Sigmoid colon (tissue), 7 donors: ENCODE data around the gene TADA3. TPM values are rescaled to one million over a fixed set of nuclear protein-coding genes. Genes with fewer than 3 reads are reported as not detected.

ENCODE experiments used
- DNase-seq: peaks from one replicate; pipeline ENCODE4 v3.0.0-alpha.2; 2019
- H3K27ac ChIP-seq, 4 donors: fragments of 200-600 bp; sonication (generic); one replicate each; pipeline ENCODE4 v1.5.1; 2016 to 2019; ENCODE audit warnings: mild to moderate bottlenecking in 1 of 4
- H3K27me3 ChIP-seq, 3 donors: fragments of 200-600 bp; sonication (generic); one replicate each; pipeline ENCODE4 v1.5.1; 2019; ENCODE audit warnings: mild to moderate bottlenecking in 1 of 3
- H3K36me3 ChIP-seq, 4 donors: fragments of 200-600 bp; sonication (generic); one replicate each; pipeline ENCODE4 v1.5.1; 2016 to 2019
- H3K4me1 ChIP-seq, 4 donors: fragments of 200-600 bp; sonication (generic); one replicate each; pipeline ENCODE4 v1.5.1; 2017 to 2019
- H3K4me3 ChIP-seq, 4 donors: fragments of 200-600 bp; sonication (generic); one replicate each; pipeline ENCODE4 v1.5.1; 2017 to 2019; ENCODE audit warnings: mild to moderate bottlenecking in 2 of 4, moderate library complexity in 1 of 4
- H3K9me3 ChIP-seq, 4 donors: fragments of 200-600 bp in 3 of 4; sonication (generic) in 3 of 4; one replicate each; pipeline versions ENCODE4 v1.5.1 to v1.6.1; 2013 to 2019
- CTCF ChIP-seq, 4 experiments: fragments of 450-650 bp in 3 of 4; fragments of 200-600 bp in 1 of 4; IDR thresholded peaks; one replicate each; pipeline ENCODE4 v1.5.1; 2016 to 2019; ENCODE audit warnings: antibody characterized with exemption in 4 of 4, mild to moderate bottlenecking in 3 of 4, moderate library complexity in 2 of 4
- EP300 ChIP-seq, 4 donors: sonication (generic); formaldehyde crosslinking; IDR thresholded peaks; one replicate each; pipeline ENCODE4 v1.6.1; 2017; ENCODE audit warnings: antibody characterized with exemption in 4 of 4
- POLR2A ChIP-seq, 2 donors: fragments of 450-650 bp; IDR thresholded peaks; one replicate each; pipeline ENCODE4 v1.6.1; 2016; ENCODE audit warnings: antibody characterized with exemption in 2 of 2, mild to moderate bottlenecking in 2 of 2, moderate library complexity in 2 of 2
- POLR2AphosphoS5 ChIP-seq, 4 donors: sonication (generic); formaldehyde crosslinking; IDR thresholded peaks; one replicate each; pipeline ENCODE4 v1.6.1; 2017; ENCODE audit warnings: antibody characterized with exemption in 4 of 4
- WGBS, 2 donors: extraction: QIAGEN DNeasy Blood & Tissue Kit; methylation state at CpG; one replicate each; pipeline ENCODE4 v1.1.7; 2013; 5-methylcytosine and 5-hydroxymethylcytosine counted together
- intact Hi-C: fragments of 100-400 bp; cut with DNase I; formaldehyde crosslinking; loops from one replicate; pipeline ENCODE4 v1.15.1; 2023
- polyA plus RNA-seq, 3 donors: library from polyadenylated mRNA; stranded (reverse); fragments of 200-250 nt; gene quantifications; one replicate each; pipeline ENCODE4 v1.2.3, GENCODE V29; 2013
- total RNA-seq, 4 donors: library from RNA; depleted of rRNA; stranded (reverse); fragments of >200 nt; gene quantifications; one replicate each; pipeline ENCODE4 v1.1.0, GENCODE V29; 2016
- donor health status: healthy with polysubstance abuse.
- donor health status: Bipolar disorder and iron deficiency.
- donor health status: healthy.

TADA3 gene
- total and polyA plus RNA-seq, 7 donors = 52.2 to 87.1 (median 72.4) TPM

DNA sequence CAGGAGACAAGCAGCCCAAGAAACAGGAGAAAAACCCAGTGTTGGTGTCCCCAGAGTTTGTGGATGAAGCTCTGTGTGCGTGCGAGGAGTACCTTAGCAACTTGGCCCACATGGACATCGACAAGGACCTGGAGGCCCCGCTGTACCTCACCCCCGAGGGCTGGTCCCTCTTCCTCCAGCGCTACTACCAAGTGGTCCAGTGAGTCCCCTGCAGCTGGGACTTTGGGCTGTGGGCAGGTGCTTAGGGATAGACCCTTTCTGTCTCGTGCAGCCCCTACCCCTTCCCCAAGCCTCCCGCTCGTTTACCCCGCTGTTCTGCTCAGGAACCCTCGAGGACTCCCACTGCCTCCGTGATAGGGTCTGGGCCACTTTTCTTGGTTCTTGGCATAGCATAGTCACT, 28.3 kb upstream of the TADA3 start:
- Histone ChIP-seq H3K9me3 (no peaks in the 10 kb centered on the region), H3K36me3 (peaks cover 0 to 18% (median 0%) of the 10 kb centered on the region in 4 donors), H3K4me3 (no peak overlapping the region), H3K27ac (no peak overlapping the region), H3K4me1 (no peaks in the 10 kb centered on the region), H3K27me3 (no peaks in the 10 kb centered on the region)
- no peak for DNase-seq
- intact Hi-C loops = no loop called here
- WGBS, 2 donors = 93 to 94% methylated on average over 12 of the region's 12 CpGs
- no peak for TF ChIP-seq POLR2A (IDR thresholded peaks at IDR 0.05)
- no peak for TF ChIP-seq POLR2AphosphoS5 (IDR thresholded peaks at IDR 0.05)

DNA sequence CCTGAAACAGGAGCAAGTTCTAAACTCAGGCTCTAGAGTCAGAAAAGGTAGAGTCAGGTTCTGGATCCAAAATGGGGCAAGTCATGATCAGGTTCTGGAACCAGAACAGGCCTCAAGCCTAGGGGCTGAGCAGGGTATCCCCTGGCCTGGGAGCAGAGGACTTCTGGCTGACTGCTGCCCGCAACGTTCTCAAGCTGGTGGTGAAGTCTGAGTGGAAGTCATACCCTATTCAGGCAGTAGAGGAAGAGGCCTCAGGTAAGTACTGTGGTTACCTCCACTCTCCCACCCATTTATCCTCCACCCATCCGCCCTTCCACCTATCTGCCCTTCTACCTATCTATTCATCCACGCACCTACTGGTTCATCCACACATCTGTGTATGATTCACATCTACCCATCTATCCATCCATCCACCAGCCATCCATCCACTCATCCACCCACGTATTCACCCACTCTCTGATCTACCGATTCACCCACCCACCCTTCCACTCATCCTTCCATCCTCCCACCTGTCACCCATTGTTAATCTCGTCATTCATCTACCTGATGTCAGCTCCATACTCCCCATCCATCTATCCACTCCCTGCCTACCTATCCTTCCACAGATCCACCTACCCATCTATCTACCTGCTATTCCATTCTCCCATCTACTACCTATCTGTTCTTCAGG, 26.5 kb upstream of the TADA3 start:
- no peak for DNase-seq
- H3K4me3 ChIP-seq = no peak overlapping the region
- H3K9me3 ChIP-seq = no peaks in the 10 kb centered on the region
- no peaks in the 10 kb centered on the region for H3K27me3 ChIP-seq
- peaks cover 0 to 20% (median 0%) of the 10 kb centered on the region in 4 donors for H3K36me3 ChIP-seq
- no peaks in the 10 kb centered on the region for H3K4me1 ChIP-seq
- H3K27ac ChIP-seq = no peak overlapping the region
- 82 to 83% methylated on average over 7 of the region's 7 CpGs for WGBS, 2 donors
- TF ChIP-seq POLR2AphosphoS5 (IDR thresholded peaks at IDR 0.05) = no peak
- TF ChIP-seq POLR2A (IDR thresholded peaks at IDR 0.05) = no peak
- TF ChIP-seq CTCF (IDR thresholded peaks at IDR 0.05) = no peak
- TF ChIP-seq EP300 (IDR thresholded peaks at IDR 0.05) = no peak
- intact Hi-C loops = no loop called here

GRCh38 chr3:9817436-9817835, 25.2 kb upstream of the TADA3 start:
- no peak for TF ChIP-seq EP300 (IDR thresholded peaks at IDR 0.05)
- TF ChIP-seq POLR2AphosphoS5 (IDR thresholded peaks at IDR 0.05) = no peak
- no peak for TF ChIP-seq POLR2A (IDR thresholded peaks at IDR 0.05)
- no peak for TF ChIP-seq CTCF (IDR thresholded peaks at IDR 0.05)
- no peaks in the 10 kb centered on the region for H3K9me3 ChIP-seq
- DNase-seq = no peak
- no peaks in the 10 kb centered on the region for H3K4me1 ChIP-seq
- WGBS, 2 donors = 93 to 94% methylated on average over 6 of the region's 6 CpGs
- peaks cover 0 to 33% (median 0%) of the 10 kb centered on the region in 4 donors for H3K36me3 ChIP-seq
- intact Hi-C loops = no loop called here
- H3K27ac ChIP-seq = no peak overlapping the region
- no peaks in the 10 kb centered on the region for H3K27me3 ChIP-seq
- no peak overlapping the region for H3K4me3 ChIP-seq

DNA sequence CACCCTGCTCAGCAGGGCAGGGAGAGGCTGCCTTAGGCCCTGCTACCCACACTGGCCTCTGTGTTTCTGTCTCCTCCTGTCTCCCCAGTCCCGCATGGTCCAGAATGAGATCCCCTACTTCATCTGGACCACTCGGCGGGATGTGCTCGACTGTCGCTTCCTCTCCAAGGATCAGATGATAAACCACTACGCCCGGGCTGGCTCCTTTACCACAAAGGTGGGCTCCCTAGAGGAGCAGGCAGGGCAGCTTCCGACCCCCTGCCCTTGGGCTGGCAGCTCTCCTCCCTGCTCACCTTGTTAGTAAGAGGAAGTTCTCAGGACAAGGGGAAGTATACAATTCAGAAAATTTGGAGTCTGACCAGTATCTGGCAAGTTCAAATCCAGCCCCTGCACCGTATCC, 23.7 kb upstream of the TADA3 start:
- H3K4me1 ChIP-seq = peaks cover 0 to 6% (median 2%) of the 10 kb centered on the region in 4 donors
- 94% methylated on average over 9 of the region's 9 CpGs for WGBS, 2 donors
- no peak for TF ChIP-seq POLR2AphosphoS5 (IDR thresholded peaks at IDR 0.05)
- intact Hi-C loops = no loop called here
- no peaks in the 10 kb centered on the region for H3K9me3 ChIP-seq
- no peak overlapping the region for H3K27ac ChIP-seq
- H3K36me3 ChIP-seq = peaks cover 0 to 33% (median 0%) of the 10 kb centered on the region in 4 donors
- H3K4me3 ChIP-seq = no peak overlapping the region
- no peak for DNase-seq
- no peaks in the 10 kb centered on the region for H3K27me3 ChIP-seq

DNA sequence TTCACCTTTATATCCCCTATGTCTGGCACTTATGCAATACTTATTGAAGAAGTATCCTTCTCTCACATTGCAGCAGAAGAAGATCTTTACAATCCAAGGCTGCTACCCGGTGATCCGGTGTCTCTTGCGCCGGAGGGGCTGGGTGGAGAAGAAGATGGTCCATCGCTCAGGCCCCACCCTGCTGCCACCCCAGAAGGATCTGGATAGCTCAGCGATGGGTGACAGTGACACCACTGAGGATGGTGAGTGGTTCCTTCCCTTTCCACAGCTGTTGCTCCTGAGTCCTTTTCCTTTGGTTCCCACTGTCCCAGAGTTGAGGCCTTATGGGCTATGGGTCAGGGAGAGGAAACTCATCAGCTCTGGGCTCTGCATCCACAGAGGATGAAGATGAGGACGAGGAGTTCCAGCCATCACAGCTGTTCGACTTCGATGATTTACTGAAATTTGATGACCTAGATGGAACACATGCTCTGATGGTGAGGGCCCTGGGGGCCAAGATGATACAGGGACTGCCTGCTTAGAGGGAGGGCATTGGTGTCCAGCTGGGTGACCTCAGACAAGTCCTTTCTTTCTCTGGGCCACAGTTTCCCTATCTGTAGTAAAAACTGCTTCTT, 20.7 kb upstream of the TADA3 start:
- H3K4me3 ChIP-seq = no peak overlapping the region
- intact Hi-C loops = no loop called here
- TF ChIP-seq EP300 (IDR thresholded peaks at IDR 0.05) (no peak), POLR2AphosphoS5 (IDR thresholded peaks at IDR 0.05) (no peak), CTCF (IDR thresholded peaks at IDR 0.05) (no peak), POLR2A (IDR thresholded peaks at IDR 0.05) (no peak)
- peaks cover 0 to 17% (median 13%) of the 10 kb centered on the region in 4 donors for H3K4me1 ChIP-seq
- no peaks in the 10 kb centered on the region for H3K9me3 ChIP-seq
- peaks cover 0 to 21% (median 0%) of the 10 kb centered on the region in 4 donors for H3K36me3 ChIP-seq
- no peak for DNase-seq
- H3K27ac ChIP-seq = no peak overlapping the region
- 96 to 97% methylated on average over 9 of the region's 9 CpGs for WGBS, 2 donors
- no peaks in the 10 kb centered on the region for H3K27me3 ChIP-seq
